Activated CD4-positive, CD25-positive, alpha-beta regulatory T cell treated with anti-CD3 and anti-CD28 coated beads, Interleukin-2, amount 50 U/mL, for 72 hours (primary cell): Measurements from ENCODE around the gene TEKT5.
"Not testable (repeated sequence)": the region's sequence is repeated elsewhere in the genome, so short reads cannot be mapped to it uniquely, and the experiment has no call there.

Experiments
- DNase-seq: peaks from one replicate; pipeline ENCODE4 v3.0.0; 2021

Gene TEKT5

GRCh38 chr16:10684511-10685151 lies 10.1 kb downstream of the TEKT5 start:
- DNase-seq = no peak

DNA sequence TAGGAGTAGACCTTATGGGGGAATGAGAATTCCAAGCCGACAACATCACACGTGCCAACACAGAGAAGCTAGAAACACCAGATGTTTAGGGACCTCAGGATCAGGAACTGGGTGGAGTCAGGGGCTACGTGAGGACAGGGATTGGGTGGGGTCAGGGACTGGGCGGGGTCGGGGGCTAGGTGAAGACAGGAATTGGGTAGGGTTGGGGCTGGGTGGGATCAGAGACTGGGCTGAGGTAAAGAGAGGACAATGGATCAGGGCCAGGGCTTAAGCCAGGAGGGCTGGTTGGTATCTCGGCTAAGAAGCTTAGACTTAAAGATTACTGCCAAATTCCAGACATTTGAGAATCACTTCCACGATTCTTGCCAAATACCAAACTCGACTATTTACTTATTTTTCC lies 11.6 kb downstream of the TEKT5 start:
- no peak for DNase-seq

GRCh38 chr16:10682604-10683003 lies 12.1 kb downstream of the TEKT5 start:
- DNase-seq = no peak

DNA sequence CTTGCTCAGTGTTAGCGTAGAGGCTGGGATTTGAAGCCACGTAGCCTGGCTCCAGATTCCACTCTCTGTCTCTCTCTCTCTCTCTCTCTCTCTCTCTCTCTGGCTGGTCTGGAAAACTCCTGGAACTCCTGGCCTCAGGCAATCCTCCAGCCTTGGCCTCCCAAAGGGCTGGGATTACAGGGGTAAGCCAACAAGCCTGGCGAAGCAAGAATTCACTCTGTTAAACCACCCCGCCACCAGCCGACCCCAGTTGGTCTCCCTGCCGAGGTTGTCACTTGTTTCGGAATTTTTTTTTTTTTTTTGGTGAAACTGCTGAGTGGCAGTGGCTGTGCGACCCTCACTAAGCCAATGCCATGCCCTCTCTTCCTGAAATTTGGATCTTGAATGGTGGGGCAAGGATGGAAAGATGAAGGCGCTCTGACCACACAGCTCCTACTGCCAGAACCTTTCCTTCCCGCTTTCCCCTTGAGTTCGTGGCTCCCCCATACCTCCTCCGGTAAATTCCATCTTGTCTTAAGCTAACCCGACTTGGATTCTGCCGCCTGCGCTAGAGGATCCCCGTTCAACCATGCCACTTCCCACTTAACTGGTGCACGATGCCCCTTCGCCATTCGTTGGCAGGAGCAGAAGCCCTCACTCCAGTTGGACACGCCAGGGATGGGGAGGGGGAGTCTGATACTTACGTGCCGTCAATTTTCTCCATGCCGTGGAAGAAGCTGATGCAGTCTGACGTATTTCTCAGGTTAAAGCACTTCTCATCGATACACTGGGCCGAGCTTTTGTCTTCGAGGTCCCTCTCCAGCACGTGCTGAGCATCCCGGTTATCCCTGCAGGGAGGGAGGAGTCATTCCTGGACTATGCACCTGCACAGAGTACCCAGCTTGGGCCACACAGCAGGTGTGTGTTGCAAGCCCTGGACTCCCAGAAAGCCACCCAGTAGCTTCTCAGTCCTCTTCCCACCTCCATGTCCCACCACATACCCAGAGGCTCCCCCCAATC lies 13.1 kb downstream of the TEKT5 start:
- DNase-seq = no peak

DNA sequence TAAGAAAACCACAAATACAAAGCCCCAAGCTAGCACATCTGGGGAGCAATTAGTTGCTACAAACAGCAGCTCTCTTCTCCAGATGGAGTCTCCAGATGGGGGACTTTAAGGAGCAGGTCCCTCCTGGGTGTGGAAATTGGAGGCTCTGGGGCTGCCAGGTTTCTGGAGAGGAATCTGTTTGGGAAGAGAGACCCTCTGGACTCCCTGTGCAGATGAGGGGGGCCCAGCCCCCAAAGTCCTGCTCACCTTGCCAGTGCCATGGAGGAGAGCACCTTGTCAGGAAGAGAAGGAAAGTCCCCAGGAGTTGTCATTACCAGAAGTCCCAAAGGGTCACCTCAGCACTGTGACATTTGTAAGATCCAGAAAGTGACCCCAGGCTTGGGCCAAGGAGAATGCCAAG lies 14.8 kb downstream of the TEKT5 start:
- no peak for DNase-seq

DNA sequence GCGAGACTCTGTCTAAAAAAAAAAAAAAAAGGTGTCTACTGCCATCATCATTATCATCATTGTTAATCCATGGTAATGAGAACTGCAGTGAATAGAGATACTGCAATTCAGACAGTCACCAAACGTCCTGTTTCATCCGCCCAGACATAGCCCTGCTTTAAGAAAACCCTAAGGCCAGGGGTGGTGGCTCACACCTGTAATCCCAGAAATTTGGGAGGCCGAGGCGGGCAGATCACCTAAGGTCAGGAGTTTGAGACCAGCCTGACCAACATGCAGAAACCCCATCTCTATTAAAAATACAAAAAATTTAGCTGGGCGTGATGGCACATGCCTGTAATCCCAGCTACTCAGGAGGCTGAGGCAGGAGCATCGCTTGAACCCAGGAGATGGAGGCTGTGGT lies 15.3 kb downstream of the TEKT5 start:
- not testable (repeated sequence) for DNase-seq

DNA sequence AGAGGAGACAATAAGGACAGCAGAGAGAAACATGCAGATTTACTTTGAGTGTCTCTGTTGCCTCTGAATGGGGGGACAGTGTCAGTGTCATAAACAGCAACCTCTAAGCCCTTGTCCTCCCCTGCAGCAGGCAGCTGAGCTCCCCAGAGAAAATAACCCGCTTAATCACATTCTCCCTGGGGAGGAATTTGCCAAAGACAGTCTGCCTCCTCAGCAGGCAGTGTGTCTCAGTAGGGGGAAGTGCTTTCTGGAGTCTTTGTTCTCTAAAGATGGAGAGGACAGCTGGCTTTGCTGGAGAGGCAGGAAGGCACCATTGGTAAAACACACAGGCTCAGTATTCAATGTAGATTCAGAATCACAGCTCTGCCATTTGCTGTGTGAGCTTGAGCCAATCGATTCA lies 16.1 kb downstream of the TEKT5 start:
- DNase-seq = no peak

DNA sequence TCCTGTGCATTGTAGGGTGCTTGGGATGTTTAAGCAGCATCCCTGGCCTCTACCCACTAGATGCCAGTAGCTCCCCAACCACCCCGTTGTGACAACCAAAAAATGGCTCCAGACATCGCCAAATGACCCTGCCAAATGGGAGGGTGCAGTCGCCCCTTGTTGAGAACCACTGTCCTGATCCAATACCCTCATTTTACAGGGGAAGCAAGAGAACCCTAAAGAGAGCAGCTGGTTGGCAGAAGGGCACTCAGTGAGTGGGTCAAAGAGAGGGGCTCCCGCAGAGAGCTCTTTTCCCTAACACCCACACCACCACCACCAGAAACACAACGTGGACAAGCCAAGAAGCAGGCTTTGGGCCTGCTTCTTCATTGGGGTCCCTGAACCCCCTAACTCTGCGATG lies 18.4 kb downstream of the TEKT5 start:
- DNase-seq = no peak

DNA sequence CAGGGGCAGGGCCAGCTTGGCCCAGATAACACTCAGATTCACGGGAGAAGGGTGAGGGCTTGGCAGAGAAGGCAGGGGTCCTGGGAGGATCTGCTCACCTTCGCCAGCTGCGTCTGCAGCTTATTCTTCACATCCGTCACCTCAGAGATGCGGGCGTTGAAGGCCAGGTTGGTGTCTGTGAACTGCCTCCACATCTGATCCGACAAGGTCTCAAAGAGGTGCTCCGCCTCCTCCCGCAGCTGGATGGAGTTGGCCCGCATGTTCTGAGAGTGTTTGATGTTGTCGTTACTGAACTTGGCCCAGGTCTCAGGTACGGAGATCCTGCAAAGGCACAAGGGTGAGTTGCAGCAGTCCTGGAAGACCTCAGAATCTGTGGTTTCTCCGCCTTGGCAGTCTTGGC lies 18.9 kb downstream of the TEKT5 start:
- no peak for DNase-seq

GRCh38 chr16:10675216-10675615 lies 19.5 kb downstream of the TEKT5 start:
- DNase-seq = no peak

DNA sequence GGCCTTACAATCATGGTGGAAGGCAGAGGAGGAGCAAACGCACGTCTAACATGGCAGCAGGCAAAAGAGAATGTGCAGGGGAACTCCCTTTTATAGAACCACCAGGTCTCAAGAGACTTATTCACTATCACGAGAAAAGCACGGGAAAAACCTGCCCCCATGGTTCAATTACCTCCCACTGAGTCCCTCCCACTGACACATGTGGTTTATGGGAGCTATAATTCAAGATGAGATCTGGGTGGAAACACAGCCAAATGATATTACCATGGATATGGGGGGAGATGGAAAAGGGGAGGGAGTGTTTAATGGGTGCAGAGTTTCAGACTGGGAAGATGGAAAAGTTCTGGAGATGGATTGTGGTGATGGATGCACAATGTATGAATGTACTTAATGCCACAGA lies 23.0 kb downstream of the TEKT5 start:
- DNase-seq = no peak

DNA sequence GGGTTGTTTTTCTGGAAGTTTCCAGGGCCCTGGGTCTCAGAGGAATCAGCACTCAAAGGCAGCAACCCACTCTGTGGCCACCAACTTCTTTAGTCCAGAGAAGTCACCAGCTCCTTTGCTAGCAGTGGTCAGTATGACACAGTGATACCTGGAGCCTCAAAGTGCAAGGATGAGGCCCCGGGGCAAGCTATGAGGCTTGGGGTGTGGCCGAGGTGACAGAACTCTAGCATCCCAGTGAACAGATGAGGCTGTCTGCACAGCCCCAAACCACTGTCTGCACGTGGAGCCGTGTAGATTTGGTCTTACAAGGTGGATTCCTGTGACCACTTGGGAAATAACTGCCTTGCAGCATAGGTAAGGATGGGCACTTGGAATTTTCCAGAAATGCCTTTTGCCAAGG lies 24.9 kb downstream of the TEKT5 start:
- no peak for DNase-seq

DNA sequence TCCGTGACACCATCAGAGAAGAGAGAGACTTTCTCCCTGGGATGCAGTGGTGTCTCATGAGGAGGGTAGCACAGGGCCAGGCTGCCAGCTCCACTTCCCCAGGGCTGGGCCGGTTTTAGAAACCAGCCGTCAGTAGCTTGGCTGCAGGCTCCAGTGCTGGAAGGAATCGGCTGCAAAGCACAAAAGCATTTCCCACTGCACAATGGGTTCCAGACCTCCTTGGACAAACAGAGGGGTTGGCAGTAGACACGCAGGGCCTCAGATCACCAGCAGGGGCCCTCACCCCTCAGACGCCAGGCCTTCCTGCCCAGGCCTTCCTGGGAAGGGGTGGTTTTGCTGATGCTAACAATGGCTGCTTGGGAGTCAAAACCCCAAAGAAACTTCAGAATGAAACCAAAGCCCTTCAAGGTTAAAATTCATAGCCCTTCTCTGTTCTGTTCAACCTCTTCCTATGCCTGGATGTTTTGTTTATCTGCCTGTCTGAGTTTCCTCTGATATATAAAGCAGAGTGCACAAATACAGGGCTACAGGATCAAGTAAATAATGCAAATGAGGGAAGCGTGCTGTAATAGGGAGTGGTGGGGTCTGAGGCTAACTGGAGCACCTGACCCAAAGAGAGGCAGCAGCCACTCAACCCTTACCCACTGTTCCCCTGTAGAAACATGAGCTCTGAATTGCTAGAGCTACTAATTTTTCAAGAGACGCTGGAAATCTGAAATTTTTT lies 26.2 kb downstream of the TEKT5 start:
- no peak for DNase-seq

DNA sequence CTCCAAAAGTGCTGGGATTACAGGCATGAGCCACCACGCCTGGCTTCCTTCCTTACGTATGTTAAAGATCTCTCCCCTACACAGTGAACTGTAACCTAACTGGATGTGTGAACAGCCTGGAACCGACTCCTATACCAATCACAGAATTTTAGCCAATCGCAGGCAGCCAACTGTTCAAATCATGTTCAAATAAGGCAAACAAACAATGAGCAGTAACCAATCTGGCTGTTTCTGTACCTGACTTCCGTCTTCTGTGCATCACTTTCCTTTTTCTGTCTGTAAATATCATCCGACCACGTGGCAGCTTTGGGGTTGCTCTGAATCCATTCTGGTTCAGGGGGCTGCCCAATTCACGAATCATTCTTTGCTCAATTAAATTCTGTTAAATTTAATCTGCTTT lies 27.5 kb downstream of the TEKT5 start:
- DNase-seq = no peak

DNA sequence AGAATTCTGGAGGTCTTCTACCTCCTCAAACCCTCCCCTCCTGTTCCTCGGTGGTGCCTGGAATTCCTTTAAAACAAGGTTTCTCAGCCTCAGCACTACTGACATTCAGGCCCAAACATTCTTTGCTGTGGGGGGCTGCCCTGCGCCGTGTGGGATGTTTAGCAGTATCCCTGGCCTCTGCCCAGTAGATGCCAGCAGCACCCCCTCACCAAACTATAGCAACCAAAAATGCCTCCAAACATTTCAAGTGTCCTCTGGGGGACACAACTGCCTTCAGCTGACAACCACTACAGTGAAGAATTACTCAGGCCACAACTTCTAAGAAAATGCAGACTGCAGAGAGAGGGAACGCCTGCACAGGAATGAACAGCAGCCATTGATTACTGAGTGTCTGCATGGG lies 28.4 kb downstream of the TEKT5 start:
- DNase-seq = no peak

DNA sequence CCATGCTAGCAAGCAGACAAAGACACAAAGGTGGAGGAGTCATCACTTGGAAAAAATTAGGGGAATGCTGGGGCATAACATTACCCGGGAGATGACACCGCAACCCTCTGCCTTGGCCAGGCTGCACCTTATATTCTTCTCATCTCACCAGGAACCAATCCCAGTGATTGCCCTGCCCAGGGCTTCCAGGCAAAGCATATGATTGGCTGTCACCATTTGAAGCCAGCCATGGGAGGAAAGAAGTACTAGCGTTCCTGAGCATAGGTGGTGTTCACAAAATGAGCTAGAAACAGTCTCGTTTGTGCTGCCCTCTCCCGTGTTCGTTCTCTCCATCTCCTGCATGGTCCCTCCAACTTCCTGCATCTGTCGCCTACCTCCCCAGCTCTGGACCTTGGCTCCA lies 29.6 kb downstream of the TEKT5 start:
- DNase-seq = no peak

DNA sequence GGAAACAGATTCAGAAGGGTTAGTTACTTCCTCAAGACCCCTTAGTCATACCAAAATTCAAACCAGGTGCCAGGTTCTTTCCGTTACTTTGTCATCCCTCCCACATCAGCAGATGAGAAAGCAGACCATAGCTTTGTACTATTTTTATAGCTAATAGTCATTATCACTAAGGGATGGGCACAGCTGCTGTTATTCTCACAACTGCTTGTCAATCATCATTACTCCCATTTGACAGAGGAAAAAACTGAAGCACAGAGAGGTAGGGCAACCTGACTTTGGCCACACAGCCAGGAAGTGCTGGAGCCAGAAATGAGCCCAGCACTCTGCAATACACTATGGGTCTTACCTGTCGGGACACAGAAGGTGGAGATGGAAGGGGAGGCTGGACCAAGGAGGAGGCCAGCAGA lies 30.0 kb downstream of the TEKT5 start:
- no peak for DNase-seq

DNA sequence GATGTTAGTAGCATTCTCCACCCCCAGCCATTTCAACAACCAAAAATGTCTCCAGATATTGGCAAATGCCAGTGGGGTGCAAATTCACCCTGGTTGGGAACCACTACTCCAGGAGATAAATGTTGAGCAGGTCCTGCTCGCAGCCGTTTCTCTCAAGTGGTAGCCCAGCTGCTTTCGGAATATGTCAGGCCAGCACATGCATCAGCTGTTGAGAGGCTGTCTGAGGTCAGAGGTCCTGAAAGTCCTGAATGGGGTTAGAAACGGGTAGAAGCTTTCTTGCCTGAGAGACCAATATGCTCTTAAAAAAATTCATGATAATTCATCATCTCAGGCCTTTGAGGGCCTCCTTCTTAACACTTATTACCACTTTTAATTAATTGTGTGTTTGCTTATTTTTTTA lies 31.0 kb downstream of the TEKT5 start:
- no peak for DNase-seq

- no peak for DNase-seq
These were observed 31.6 kb downstream of the TEKT5 start for GRCh38 chr16:10663146-10663545.

- DNase-seq = no peak
These were observed 32.5 kb downstream of the TEKT5 start for GRCh38 chr16:10662212-10662611.

DNA sequence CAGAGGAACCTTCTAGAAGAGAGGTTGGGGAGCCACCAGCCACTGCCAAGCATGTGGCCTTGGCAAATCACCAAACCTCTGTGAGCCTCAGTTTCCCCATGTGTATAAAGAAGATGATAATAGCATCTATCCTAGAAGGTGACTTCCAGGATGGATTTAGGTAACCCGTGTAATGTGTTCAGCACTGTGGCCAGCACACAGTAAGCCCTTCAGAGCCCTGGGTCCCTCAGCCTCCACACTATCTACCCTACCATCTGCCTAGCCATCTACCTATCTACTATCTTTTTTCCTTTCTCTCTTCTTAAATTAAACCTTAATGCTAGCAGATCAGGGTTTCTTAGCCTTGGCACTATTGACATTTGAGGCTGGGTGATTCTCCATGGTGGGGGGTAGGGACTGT lies 33.0 kb downstream of the TEKT5 start:
- DNase-seq = no peak

DNA sequence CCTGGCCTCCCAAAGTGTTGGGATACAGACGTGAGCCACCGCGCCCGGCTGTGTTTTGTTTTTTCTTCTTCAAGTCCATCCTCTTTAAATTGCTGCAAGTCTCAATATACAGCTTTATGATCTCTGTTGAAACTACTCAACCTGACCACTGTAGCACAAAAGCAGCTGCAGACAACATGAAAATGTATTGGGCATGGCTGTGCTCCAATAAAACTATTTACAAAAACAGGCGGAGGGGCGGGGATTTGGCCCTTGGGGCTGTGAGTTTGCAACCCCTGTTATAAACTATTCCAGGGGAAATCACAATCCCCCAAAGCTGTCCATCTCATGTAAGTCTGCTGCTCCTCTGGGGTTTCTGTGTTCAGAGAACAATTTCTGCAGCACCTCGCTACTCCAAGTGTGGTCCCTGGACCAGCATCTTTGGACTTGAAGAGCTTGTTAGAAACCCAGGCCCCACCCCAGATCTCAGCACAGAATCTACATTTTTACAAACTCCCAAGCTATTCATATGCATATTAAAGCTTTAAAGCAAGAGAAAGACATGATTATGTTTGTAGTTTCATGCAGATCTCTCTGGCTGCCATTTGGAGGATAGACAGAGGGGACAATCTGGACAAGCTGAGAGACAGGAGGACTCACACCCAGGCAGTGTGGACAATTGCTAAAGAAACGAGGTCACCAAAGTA lies 33.6 kb downstream of the TEKT5 start:
- DNase-seq = no peak

GRCh38 chr16:10658943-10659342 lies 35.8 kb downstream of the TEKT5 start:
- no peak for DNase-seq
